Measurements from ENCODE around the gene GPC5.

Gene GPC5

GRCh38 chr13:92564942-92565341, 1166.5 kb downstream of the GPC5 start:
- Histone ChIP-seq H3K23ac (ENCODE audit: low read length in 2 of 2) (no peak overlapping the region), H3K27ac (ENCODE audit: low read length, poor library complexity, severe bottlenecking) (no peak overlapping the region), H3K36me3 (ENCODE audit: control insufficient read depth in 1 of 2, insufficient read depth in 2 of 2, low read depth in 1 of 2, low read length in 2 of 2) (no peaks in the 10 kb centered on the region), H3K9me3 (ENCODE audit: control insufficient read depth, low read length) (no peaks in the 10 kb centered on the region), H3K4me2 (ENCODE audit: low read length, poor library complexity, severe bottlenecking) (no peak overlapping the region), H4K8ac (ENCODE audit: low read length) (no peak overlapping the region), H2AK5ac (ENCODE audit: low read length, severe bottlenecking) (no peak overlapping the region), H4K91ac (ENCODE audit: low read length) (no peak overlapping the region), H3K79me1 (replicated peaks; ENCODE audit: low read length, poor library complexity, severe bottlenecking) (no peaks in the 10 kb centered on the region), H3K27me3 (ENCODE audit: control insufficient read depth in 1 of 2, insufficient read depth in 1 of 2, low read length in 2 of 2) (no peaks in the 10 kb centered on the region), H2BK5ac (ENCODE audit: low read depth, low read length, poor library complexity, severe bottlenecking) (no peak overlapping the region), H3K4me1 (ENCODE audit: control insufficient read depth, insufficient read depth, low read depth, low read length) (no peaks in the 10 kb centered on the region), H3K9ac (ENCODE audit: low read length) (no peak overlapping the region), H3K4me3 (ENCODE audit: insufficient read depth in 1 of 2, low read depth in 1 of 2, low read length in 2 of 2) (no peak overlapping the region), H2AFZ (ENCODE audit: low read depth, low read length) (no peak overlapping the region), H2BK15ac (ENCODE audit: low read depth, poor library complexity, severe bottlenecking) (no peak overlapping the region), H3K4ac (ENCODE audit: low read depth in 1 of 2, low read length in 2 of 2) (no peak overlapping the region), H2BK120ac (ENCODE audit: low read depth, low read length) (no peak overlapping the region), H3K18ac (ENCODE audit: low read depth in 1 of 2, low read length in 2 of 2) (no peak overlapping the region), H2BK12ac (ENCODE audit: low read length in 2 of 2) (no peak overlapping the region), H3K14ac (ENCODE audit: low read length in 2 of 2) (no peak overlapping the region)
- no CpG with 5 or more reads among the region's 2 CpGs for WGBS
- no peak for DNase-seq

- no peak overlapping the region for H3K4me2 ChIP-seq (ENCODE audit: low read length, poor library complexity, severe bottlenecking)
- no peaks in the 10 kb centered on the region for H3K4me1 ChIP-seq (ENCODE audit: control insufficient read depth, insufficient read depth, low read depth, low read length)
- no peak overlapping the region for H3K4ac ChIP-seq (ENCODE audit: low read depth in 1 of 2, low read length in 2 of 2)
- no peak overlapping the region for H3K14ac ChIP-seq (ENCODE audit: low read length in 2 of 2)
- H3K36me3 ChIP-seq (ENCODE audit: control insufficient read depth in 1 of 2, insufficient read depth in 2 of 2, low read depth in 1 of 2, low read length in 2 of 2), result no peaks in the 10 kb centered on the region
- no peak overlapping the region for H3K9ac ChIP-seq (ENCODE audit: low read length)
- no peak overlapping the region for H2BK5ac ChIP-seq (ENCODE audit: low read depth, low read length, poor library complexity, severe bottlenecking)
- no peak overlapping the region for H4K8ac ChIP-seq (ENCODE audit: low read length)
- no peaks in the 10 kb centered on the region for H3K9me3 ChIP-seq (ENCODE audit: control insufficient read depth, low read length)
- no peak overlapping the region for H4K91ac ChIP-seq (ENCODE audit: low read length)
- H3K27ac ChIP-seq (ENCODE audit: low read length, poor library complexity, severe bottlenecking), result no peak overlapping the region
- no peak overlapping the region for H2BK120ac ChIP-seq (ENCODE audit: low read depth, low read length)
- no peak overlapping the region for H3K23ac ChIP-seq (ENCODE audit: low read length in 2 of 2)
- no peak overlapping the region for H2AFZ ChIP-seq (ENCODE audit: low read depth, low read length)
- H3K79me1 ChIP-seq (replicated peaks; ENCODE audit: low read length, poor library complexity, severe bottlenecking), result no peaks in the 10 kb centered on the region
- no peak overlapping the region for H3K18ac ChIP-seq (ENCODE audit: low read depth in 1 of 2, low read length in 2 of 2)
- no peak overlapping the region for H2BK15ac ChIP-seq (ENCODE audit: low read depth, poor library complexity, severe bottlenecking)
- H2AK5ac ChIP-seq (ENCODE audit: low read length, severe bottlenecking), result no peak overlapping the region
- H3K4me3 ChIP-seq (ENCODE audit: insufficient read depth in 1 of 2, low read depth in 1 of 2, low read length in 2 of 2), result no peak overlapping the region
- DNase-seq, result no peak
- no peaks in the 10 kb centered on the region for H3K27me3 ChIP-seq (ENCODE audit: control insufficient read depth in 1 of 2, insufficient read depth in 1 of 2, low read length in 2 of 2)
- H2BK12ac ChIP-seq (ENCODE audit: low read length in 2 of 2), result no peak overlapping the region
These were observed 1168.3 kb downstream of the GPC5 start for GRCh38 chr13:92566767-92567166.

GRCh38 chr13:92572190-92572589, 1173.8 kb downstream of the GPC5 start:
- DNase-seq, result no peak
- Histone ChIP-seq H2AFZ (ENCODE audit: low read depth, low read length) (no peak overlapping the region), H2BK12ac (ENCODE audit: low read length in 2 of 2) (no peak overlapping the region), H3K79me1 (replicated peaks; ENCODE audit: low read length, poor library complexity, severe bottlenecking) (no peaks in the 10 kb centered on the region), H2BK120ac (ENCODE audit: low read depth, low read length) (no peak overlapping the region), H3K9ac (ENCODE audit: low read length) (no peak overlapping the region), H4K8ac (ENCODE audit: low read length) (no peak overlapping the region), H3K4me2 (ENCODE audit: low read length, poor library complexity, severe bottlenecking) (no peak overlapping the region), H3K18ac (ENCODE audit: low read depth in 1 of 2, low read length in 2 of 2) (no peak overlapping the region), H2BK5ac (ENCODE audit: low read depth, low read length, poor library complexity, severe bottlenecking) (no peak overlapping the region), H3K23ac (ENCODE audit: low read length in 2 of 2) (no peak overlapping the region), H3K4me3 (ENCODE audit: insufficient read depth in 1 of 2, low read depth in 1 of 2, low read length in 2 of 2) (no peak overlapping the region), H3K14ac (ENCODE audit: low read length in 2 of 2) (no peak overlapping the region), H3K36me3 (ENCODE audit: control insufficient read depth in 1 of 2, insufficient read depth in 2 of 2, low read depth in 1 of 2, low read length in 2 of 2) (no peaks in the 10 kb centered on the region), H4K91ac (ENCODE audit: low read length) (no peak overlapping the region), H2BK15ac (ENCODE audit: low read depth, poor library complexity, severe bottlenecking) (no peak overlapping the region), H3K27me3 (ENCODE audit: control insufficient read depth in 1 of 2, insufficient read depth in 1 of 2, low read length in 2 of 2) (no peaks in the 10 kb centered on the region), H3K4ac (ENCODE audit: low read depth in 1 of 2, low read length in 2 of 2) (no peak overlapping the region), H3K27ac (ENCODE audit: low read length, poor library complexity, severe bottlenecking) (no peak overlapping the region), H3K9me3 (ENCODE audit: control insufficient read depth, low read length) (no peaks in the 10 kb centered on the region), H2AK5ac (ENCODE audit: low read length, severe bottlenecking) (no peak overlapping the region), H3K4me1 (ENCODE audit: control insufficient read depth, insufficient read depth, low read depth, low read length) (peaks cover 3% of the 10 kb centered on the region)
- WGBS, result 86% methylated on average over 4 of the region's 4 CpGs

GRCh38 chr13:92573467-92574057, 1175.1 kb downstream of the GPC5 start:
- H3K27me3 ChIP-seq (ENCODE audit: control insufficient read depth in 1 of 2, insufficient read depth in 1 of 2, low read length in 2 of 2), result no peaks in the 10 kb centered on the region
- peak; percentile 36 for DNase-seq
- no peak overlapping the region for H3K23ac ChIP-seq (ENCODE audit: low read length in 2 of 2)
- H3K14ac ChIP-seq (ENCODE audit: low read length in 2 of 2), result peak overlapping the region in 1 of 2 experiments; percentile 75
- peak overlapping the region in 1 of 2 experiments; percentile 34 for H3K18ac ChIP-seq (ENCODE audit: low read depth in 1 of 2, low read length in 2 of 2)
- no peak overlapping the region for H2AFZ ChIP-seq (ENCODE audit: low read depth, low read length)
- no peaks in the 10 kb centered on the region for H3K36me3 ChIP-seq (ENCODE audit: control insufficient read depth in 1 of 2, insufficient read depth in 2 of 2, low read depth in 1 of 2, low read length in 2 of 2)
- peak overlapping the region; percentile 30 for H2BK120ac ChIP-seq (ENCODE audit: low read depth, low read length)
- peak overlapping the region in 1 of 2 experiments; percentile 11 for H3K4ac ChIP-seq (ENCODE audit: low read depth in 1 of 2, low read length in 2 of 2)
- 59% methylated on average over 10 of the region's 10 CpGs for WGBS
- H3K4me1 ChIP-seq (ENCODE audit: control insufficient read depth, insufficient read depth, low read depth, low read length), result peaks cover 3% of the 10 kb centered on the region
- H3K27ac ChIP-seq (ENCODE audit: low read length, poor library complexity, severe bottlenecking), result no peak overlapping the region
- no peak overlapping the region for H2BK15ac ChIP-seq (ENCODE audit: low read depth, poor library complexity, severe bottlenecking)
- no peaks in the 10 kb centered on the region for H3K9me3 ChIP-seq (ENCODE audit: control insufficient read depth, low read length)
- no peak overlapping the region for H4K8ac ChIP-seq (ENCODE audit: low read length)
- no peak overlapping the region for H3K4me2 ChIP-seq (ENCODE audit: low read length, poor library complexity, severe bottlenecking)
- no peak overlapping the region for H2BK5ac ChIP-seq (ENCODE audit: low read depth, low read length, poor library complexity, severe bottlenecking)
- no peak overlapping the region for H2AK5ac ChIP-seq (ENCODE audit: low read length, severe bottlenecking)
- no peak overlapping the region for H4K91ac ChIP-seq (ENCODE audit: low read length)
- no peak overlapping the region for H3K9ac ChIP-seq (ENCODE audit: low read length)
- H3K4me3 ChIP-seq (ENCODE audit: insufficient read depth in 1 of 2, low read depth in 1 of 2, low read length in 2 of 2), result no peak overlapping the region
- peak overlapping the region; percentile 42 to 61 for H2BK12ac ChIP-seq (ENCODE audit: low read length in 2 of 2)
- no peaks in the 10 kb centered on the region for H3K79me1 ChIP-seq (replicated peaks; ENCODE audit: low read length, poor library complexity, severe bottlenecking)
